Measurements from ENCODE around the gene MLEC.

DNA sequence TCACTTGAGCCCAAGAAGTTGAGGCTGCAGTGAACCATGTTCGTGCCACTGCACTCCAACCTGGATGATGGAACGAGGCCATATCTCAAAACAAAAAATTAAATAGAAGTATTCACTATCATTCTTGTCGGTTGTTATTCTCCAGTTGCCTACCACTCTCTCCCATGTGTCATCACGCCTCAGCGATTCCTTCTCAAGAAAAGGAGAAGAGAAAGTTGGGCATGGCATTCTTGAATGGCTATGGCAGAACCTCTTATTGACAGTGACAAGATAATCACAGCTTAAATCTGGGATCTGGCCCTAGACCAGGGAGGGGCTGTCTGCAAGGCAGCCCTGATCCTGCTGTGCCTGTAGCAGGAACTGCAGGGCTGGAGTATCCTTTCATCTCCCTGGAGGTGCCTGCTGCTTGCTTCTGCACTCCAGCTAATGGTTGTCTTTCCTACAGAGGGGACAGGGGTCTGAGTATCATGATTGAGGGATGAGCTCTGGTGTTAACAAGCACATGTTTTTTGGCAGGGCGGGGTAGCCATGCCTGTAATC is 12.8 kb upstream of the MLEC start:
- TF ChIP-seq, protein P1, sequence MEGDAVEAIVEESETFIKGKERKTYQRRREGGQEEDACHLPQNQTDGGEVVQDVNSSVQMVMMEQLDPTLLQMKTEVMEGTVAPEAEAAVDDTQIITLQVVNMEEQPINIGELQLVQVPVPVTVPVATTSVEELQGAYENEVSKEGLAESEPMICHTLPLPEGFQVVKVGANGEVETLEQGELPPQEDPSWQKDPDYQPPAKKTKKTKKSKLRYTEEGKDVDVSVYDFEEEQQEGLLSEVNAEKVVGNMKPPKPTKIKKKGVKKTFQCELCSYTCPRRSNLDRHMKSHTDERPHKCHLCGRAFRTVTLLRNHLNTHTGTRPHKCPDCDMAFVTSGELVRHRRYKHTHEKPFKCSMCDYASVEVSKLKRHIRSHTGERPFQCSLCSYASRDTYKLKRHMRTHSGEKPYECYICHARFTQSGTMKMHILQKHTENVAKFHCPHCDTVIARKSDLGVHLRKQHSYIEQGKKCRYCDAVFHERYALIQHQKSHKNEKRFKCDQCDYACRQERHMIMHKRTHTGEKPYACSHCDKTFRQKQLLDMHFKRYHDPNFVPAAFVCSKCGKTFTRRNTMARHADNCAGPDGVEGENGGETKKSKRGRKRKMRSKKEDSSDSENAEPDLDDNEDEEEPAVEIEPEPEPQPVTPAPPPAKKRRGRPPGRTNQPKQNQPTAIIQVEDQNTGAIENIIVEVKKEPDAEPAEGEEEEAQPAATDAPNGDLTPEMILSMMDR (IDR thresholded peaks at IDR 0.05; ENCODE audit: borderline replicate concordance, extremely low read depth, low read length, poor library complexity, severe bottlenecking) = no peak
- no peak for TF ChIP-seq EZH2 (IDR thresholded peaks at IDR 0.05; ENCODE audit: borderline replicate concordance, low read depth, low read length, severe bottlenecking)
